Common myeloid progenitor, CD34-positive (primary cell): Measurements from ENCODE around the gene CLIP2.

ENCODE experiments used
- CTCF ChIA-PET: fragments of 350-600 bp; sonication (Branson Sonifier 250); formaldehyde crosslinking; loops from one replicate; lab custom pipeline; 2021; ENCODE audit warnings: antibody characterized with exemption; lab: Charles Lee
- POLR2A ChIA-PET: fragments of 350-600 bp; sonication (Branson Sonifier 250); formaldehyde crosslinking; loops from one replicate; lab custom pipeline; 2021; ENCODE audit warnings: antibody characterized with exemption; lab: Charles Lee
- DNase-seq, 3 donors: peaks; one replicate each; pipeline versions ENCODE4 v3.0.0 to v3.0.0-alpha.2; 2013
- H3K27ac ChIP-seq, 2 experiments: 1 replicate in 1 of 2; 2 replicates in 1 of 2; pipeline ENCODE4 v1.7.0; 2013; ENCODE audit warnings: inconsistent platforms in 2 of 2, low read length in 2 of 2, mild to moderate bottlenecking in 2 of 2, low read depth in 1 of 2, moderate library complexity in 1 of 2; ENCODE audit not compliant: severe bottlenecking in 2 of 2, insufficient read depth in 1 of 2, poor library complexity in 1 of 2
- H3K27me3 ChIP-seq, 5 experiments: replicated peaks in 2 of 5; 1 replicate in 3 of 5; 2 replicates in 2 of 5; pipeline versions ENCODE4 v1.6.1 to v1.7.0; 2013; ENCODE audit warnings: low read length in 4 of 5, mild to moderate bottlenecking in 2 of 5, moderate library complexity in 2 of 5, inconsistent platforms in 1 of 5; ENCODE audit not compliant: insufficient read depth in 5 of 5, control insufficient read depth in 4 of 5
- H3K36me3 ChIP-seq, 4 experiments: 1 replicate in 2 of 4; 2 replicates in 2 of 4; pipeline versions ENCODE4 v1.6.1 to v1.7.0; 2013; ENCODE audit warnings: low read length in 3 of 4, control low read depth in 1 of 4, mild to moderate bottlenecking in 1 of 4; ENCODE audit not compliant: control insufficient read depth in 4 of 4, insufficient read depth in 4 of 4
- H3K4me1 ChIP-seq, 4 experiments: 1 replicate in 3 of 4; 2 replicates in 1 of 4; pipeline versions ENCODE4 v1.6.1 to v1.7.1; 2013; ENCODE audit warnings: low read length in 3 of 4, mild to moderate bottlenecking in 3 of 4, control low read depth in 1 of 4, inconsistent platforms in 1 of 4, moderate library complexity in 1 of 4; ENCODE audit not compliant: control insufficient read depth in 4 of 4, insufficient read depth in 4 of 4; ENCODE audit errors: control extremely low read depth in 1 of 4
- H3K4me3 ChIP-seq, 7 experiments: 1 replicate in 4 of 7; 2 replicates in 3 of 7; pipeline versions ENCODE4 v1.5.1 to v1.7.0; 2013; ENCODE audit warnings: mild to moderate bottlenecking in 7 of 7, low read length in 6 of 7, moderate library complexity in 6 of 7, inconsistent platforms in 2 of 7, low read depth in 2 of 7, control low read depth in 1 of 7; ENCODE audit not compliant: insufficient read depth in 4 of 7, control insufficient read depth in 1 of 7; ENCODE audit errors: extremely low read depth in 1 of 7
- H3K9me3 ChIP-seq, 5 experiments: 1 replicate in 4 of 5; 2 replicates in 1 of 5; pipeline versions ENCODE4 v1.6.1 to v1.7.1; 2013; ENCODE audit warnings: low read length in 4 of 5, mild to moderate bottlenecking in 2 of 5, inconsistent platforms in 1 of 5, low read depth in 1 of 5, moderate library complexity in 1 of 5; ENCODE audit not compliant: control insufficient read depth in 4 of 5, insufficient read depth in 2 of 5; ENCODE audit errors: control extremely low read depth in 1 of 5
- WGBS: methylation state at CpG from one replicate; pipeline ENCODE4 v1.1.5; 2013; ENCODE audit not compliant: insufficient coverage; 5-methylcytosine and 5-hydroxymethylcytosine counted together

Gene CLIP2

DNA sequence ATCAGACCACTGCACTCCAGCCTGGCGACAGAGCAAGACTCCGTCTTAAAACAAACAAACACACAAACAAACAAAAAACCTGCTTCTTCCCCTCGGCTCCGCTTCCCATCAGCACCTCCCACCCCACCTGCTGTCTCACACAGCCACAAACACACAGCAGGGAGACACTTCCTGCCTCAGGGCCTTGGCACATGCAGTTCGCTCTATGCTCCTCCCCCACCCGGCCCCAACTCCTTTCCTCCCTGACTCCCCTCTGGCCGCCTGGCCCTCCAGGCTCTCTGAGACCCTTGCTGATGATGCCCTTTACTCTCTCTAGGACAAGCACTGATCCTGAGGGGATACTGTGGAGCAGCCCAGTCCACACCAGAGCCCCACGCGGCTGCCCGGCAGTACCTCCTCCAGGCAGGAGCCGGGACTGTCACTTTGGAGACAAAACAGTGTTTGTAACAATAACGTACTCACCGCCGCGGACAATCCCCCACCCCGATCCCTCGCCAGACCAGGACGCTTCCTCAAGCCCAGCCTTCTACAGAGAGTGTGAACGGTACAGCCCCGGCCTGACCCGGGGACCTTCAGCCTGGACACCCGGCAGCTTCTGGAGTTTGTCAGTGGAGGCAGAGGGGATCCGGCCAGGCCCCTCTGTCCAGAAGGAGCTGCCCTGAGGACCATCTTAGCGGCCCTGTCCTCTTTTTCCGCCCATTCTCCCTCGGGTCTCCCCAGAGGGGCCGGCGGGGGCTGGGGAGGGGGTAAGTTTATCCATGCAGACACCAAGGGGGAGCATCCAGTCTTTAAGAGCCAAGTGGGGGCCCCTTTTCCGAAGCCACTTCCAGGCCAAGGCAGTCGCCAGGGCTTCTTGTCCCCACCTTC lies 114.5 kb downstream of the CLIP2 start:
- H3K4me3 ChIP-seq: no peak overlapping the region
- H3K4me1 ChIP-seq: no peaks in the 10 kb centered on the region
- no peaks in the 10 kb centered on the region for H3K27me3 ChIP-seq
- ChIA-PET CTCF (interaction anchor here (0.7 to 6.0 kb wide), 3 partner anchors 29 to 221 kb away, joined by 3 to 65 read pairs (median 3); partner anchors contain the start of gene LAT2), POLR2A (no interaction called here)
- H3K9me3 ChIP-seq: no peaks in the 10 kb centered on the region
- H3K27ac ChIP-seq: no peak overlapping the region
- peaks cover 4 to 48% (median 34%) of the 10 kb centered on the region in 4 experiments for H3K36me3 ChIP-seq
- no peak for DNase-seq
- WGBS: 94% methylated on average over 27 of the region's 30 CpGs

- WGBS: 100% methylated on average over 2 of the region's 8 CpGs
- Histone ChIP-seq H3K4me3 (no peak overlapping the region), H3K4me1 (no peaks in the 10 kb centered on the region), H3K36me3 (peaks cover 4 to 43% (median 32%) of the 10 kb centered on the region in 4 experiments), H3K9me3 (no peaks in the 10 kb centered on the region), H3K27ac (no peak overlapping the region), H3K27me3 (no peaks in the 10 kb centered on the region)
- DNase-seq: no peak
- ChIA-PET POLR2A (no interaction called here), CTCF (interaction anchor here (6.0 kb wide), 1 partner anchor 197 kb away, joined by 65 read pairs; the partner anchor contains the start of gene LAT2)
These were observed 115.1 kb downstream of the CLIP2 start for GRCh38 chr7:74404388-74404700.

GRCh38 chr7:74404741-74405140 lies 115.5 kb downstream of the CLIP2 start:
- Histone ChIP-seq H3K4me3 (no peak overlapping the region), H3K27me3 (no peaks in the 10 kb centered on the region), H3K27ac (no peak overlapping the region), H3K36me3 (peaks cover 4 to 43% (median 32%) of the 10 kb centered on the region in 4 experiments), H3K4me1 (peaks cover 0 to 3% (median 0%) of the 10 kb centered on the region in 4 experiments), H3K9me3 (no peaks in the 10 kb centered on the region)
- no peak for DNase-seq
- 89% methylated on average over 14 of the region's 15 CpGs for WGBS
- POLR2A ChIA-PET: no interaction called here
- CTCF ChIA-PET: interaction anchor here (1.1 to 1.6 kb wide), 4 partner anchors 10 to 198 kb away, joined by 3 to 6 read pairs (median 4); no protein-coding TSS in a partner anchor

GRCh38 chr7:74405191-74405898 lies 116.1 kb downstream of the CLIP2 start:
- H3K4me1 ChIP-seq: peaks cover 0 to 3% (median 0%) of the 10 kb centered on the region in 4 experiments
- H3K27ac ChIP-seq: peak overlapping the region in 1 of 2 experiments; percentile 25
- ChIA-PET CTCF (interaction anchor here (1.0 to 1.6 kb wide), 8 partner anchors 10 to 353 kb away, joined by 3 to 6 read pairs (median 4); no protein-coding TSS in a partner anchor), POLR2A (no interaction called here)
- no peak overlapping the region for H3K4me3 ChIP-seq
- no peaks in the 10 kb centered on the region for H3K9me3 ChIP-seq
- peaks cover 4 to 39% (median 29%) of the 10 kb centered on the region in 4 experiments for H3K36me3 ChIP-seq
- DNase-seq: peak in 2 of 3 donors; percentile 33 to 34
- 96% methylated on average over 24 of the region's 31 CpGs for WGBS
- H3K27me3 ChIP-seq: no peaks in the 10 kb centered on the region

- ChIA-PET CTCF (interaction anchor here (1.0 to 1.6 kb wide), 8 partner anchors 10 to 354 kb away, joined by 3 to 6 read pairs (median 4); no protein-coding TSS in a partner anchor), POLR2A (no interaction called here)
- peak in 2 of 3 donors; percentile 27 to 40 for DNase-seq
- Histone ChIP-seq H3K9me3 (no peaks in the 10 kb centered on the region), H3K27me3 (no peaks in the 10 kb centered on the region), H3K36me3 (peaks cover 2 to 33% (median 24%) of the 10 kb centered on the region in 4 experiments), H3K27ac (peak overlapping the region in 1 of 2 experiments; percentile 25), H3K4me1 (peaks cover 0 to 3% (median 0%) of the 10 kb centered on the region in 4 experiments), H3K4me3 (no peak overlapping the region)
- WGBS: 94% methylated on average over 20 of the region's 20 CpGs
These were observed 116.8 kb downstream of the CLIP2 start for GRCh38 chr7:74405899-74406512.

DNA sequence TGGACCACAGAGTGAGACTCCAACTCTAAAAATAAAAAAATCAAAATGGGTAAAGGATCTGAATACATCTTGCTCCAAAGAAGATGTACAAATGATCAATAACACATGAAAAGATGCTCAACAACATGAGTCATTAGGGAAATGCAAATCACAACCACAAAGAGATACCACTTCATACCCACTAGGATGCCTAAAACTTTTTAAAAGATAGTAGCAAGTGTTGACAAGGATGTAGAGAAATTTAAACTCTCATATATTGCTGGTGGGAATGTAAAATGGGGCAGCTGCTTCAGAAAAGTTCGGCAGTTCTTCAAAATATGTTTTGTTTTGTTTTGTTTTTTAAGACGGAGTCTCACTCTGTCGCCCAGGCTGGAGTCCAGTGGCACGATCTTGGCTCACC lies 118.8 kb downstream of the CLIP2 start:
- H3K27ac ChIP-seq: no peak overlapping the region
- H3K4me3 ChIP-seq: no peak overlapping the region
- peaks cover 0 to 3% (median 0%) of the 10 kb centered on the region in 4 experiments for H3K4me1 ChIP-seq
- no CpG with 5 or more reads among the region's 4 CpGs for WGBS
- CTCF ChIA-PET: no interaction called here
- H3K36me3 ChIP-seq: peaks cover 2 to 20% (median 17%) of the 10 kb centered on the region in 4 experiments
- H3K27me3 ChIP-seq: no peaks in the 10 kb centered on the region
- H3K9me3 ChIP-seq: no peaks in the 10 kb centered on the region
- POLR2A ChIA-PET: no interaction called here
- DNase-seq: no peak
